K562 (cell line): Measurements from ENCODE around the gene ADD1. TPM values are rescaled to one million over a fixed set of nuclear protein-coding genes. Genes with fewer than 3 reads are reported as not detected.
A peak's percentile ranks its signal among the peaks of the same experiment; 100 is the strongest.

Experiments used
- ATAC-seq: fragments of 200-7000 bp; cut with Tn5 transposase; 3 replicates; pipeline ENCODE4 v1.9.1; 2020; ENCODE audit warnings: moderate library complexity
- BruUV-seq: library from RNA; stranded (reverse); fragments of 400-500 nt; replicated peaks from 2 replicates; lab custom pipeline; 2021; lab: Mats Ljungman, UMichigan
- CTCF ChIA-PET: fragments of 300-600 bp; formaldehyde crosslinking; extraction: SDS; loops from one replicate; lab custom pipeline; 2021; ENCODE audit warnings: low intra/inter-chr PET ratio; lab: Yijun Ruan, JAX
- POLR2A ChIA-PET: fragments of 300-600, 350-650 bp; sonication (Branson Sonifier 250); formaldehyde crosslinking; extraction: SDS; loops from one replicate; lab custom pipeline; 2021; ENCODE audit warnings: antibody characterized with exemption, inconsistent platforms; lab: Yijun Ruan, JAX
- DNase-seq, 4 experiments: peaks; one replicate each; pipeline versions ENCODE4 v3.0.0 to v3.0.0-alpha.2; 2011 to 2018; ENCODE audit warnings: low spot score in 3 of 4, mixed read lengths in 3 of 4; ENCODE audit errors: extremely low read depth in 1 of 4
- FAIRE-seq: peaks from 2 replicates; lab custom pipeline; 2011; peaks lifted over from hg19 to GRCh38; lab: Jason Lieb, UNC
- H2AFZ ChIP-seq: 2 replicates; pipeline ENCODE4 v1.6.0; 2011; ENCODE audit warnings: low read depth, low read length, control low read depth, inconsistent platforms
- H3K27ac ChIP-seq: fragments of 200-600 bp; 3 replicates; pipeline ENCODE4 v1.8.0; 2011; ENCODE audit warnings: low read depth, mild to moderate bottlenecking, control low read depth, inconsistent platforms, low read length, moderate library complexity, mixed read lengths; ENCODE audit errors: extremely low read depth
- H3K27me3 ChIP-seq, 2 experiments: fragments of 300-600 bp in 1 of 2; 2 replicates in 1 of 2; 3 replicates in 1 of 2; pipeline versions ENCODE4 v1.6.0 to v1.8.0; 2011; ENCODE audit warnings: inconsistent platforms in 2 of 2, low read length in 2 of 2, mild to moderate bottlenecking in 1 of 2, mixed read lengths in 1 of 2, moderate library complexity in 1 of 2; ENCODE audit not compliant: control insufficient read depth in 2 of 2, insufficient read depth in 2 of 2
- H3K36me3 ChIP-seq: fragments of 300-600 bp; 3 replicates; pipeline ENCODE4 v1.8.0; 2011; ENCODE audit warnings: mild to moderate bottlenecking, low read length, inconsistent platforms; ENCODE audit not compliant: control insufficient read depth, insufficient read depth
- H3K4me1 ChIP-seq, 2 experiments: fragments of 200-600 bp in 1 of 2; replicated peaks in 1 of 2; 2 replicates in 1 of 2; 3 replicates in 1 of 2; pipeline versions ENCODE4 v1.5.1 to v1.8.0; 2011; ENCODE audit warnings: inconsistent platforms in 2 of 2, low read length in 2 of 2, mild to moderate bottlenecking in 1 of 2, mixed read lengths in 1 of 2, moderate library complexity in 1 of 2; ENCODE audit not compliant: control insufficient read depth in 2 of 2, insufficient read depth in 2 of 2
- H3K4me2 ChIP-seq: 2 replicates; pipeline ENCODE4 v1.6.1; 2011; ENCODE audit warnings: low read length, control low read depth, inconsistent platforms, mixed read lengths; ENCODE audit not compliant: insufficient read depth
- H3K4me3 ChIP-seq: fragments of 200-600 bp; sonication (generic), shearing (Covaris generic); 2 replicates; pipeline ENCODE4 v1.5.1; 2016; ENCODE audit warnings: control low read depth, inconsistent platforms
- H3K79me2 ChIP-seq: fragments of 200-600 bp; 3 replicates; pipeline ENCODE4 v1.8.0; 2011; ENCODE audit warnings: low read length, inconsistent platforms; ENCODE audit not compliant: control insufficient read depth, insufficient read depth
- H3K9ac ChIP-seq, 2 experiments: 2 replicates each; pipeline versions ENCODE4 v1.6.0 to v1.6.1; 2011; ENCODE audit warnings: low read depth in 2 of 2, low read length in 2 of 2, control low read depth in 1 of 2, inconsistent platforms in 1 of 2, mild to moderate bottlenecking in 1 of 2, mixed read lengths in 1 of 2; ENCODE audit not compliant: insufficient read depth in 1 of 2
- H3K9me1 ChIP-seq: one replicate; pipeline ENCODE4 v1.6.0; 2011; ENCODE audit warnings: inconsistent platforms, mild to moderate bottlenecking, low read length, moderate library complexity; ENCODE audit not compliant: control insufficient read depth, insufficient read depth
- H3K9me3 ChIP-seq: replicated peaks from 2 replicates; pipeline ENCODE4 v1.5.1; 2011; ENCODE audit warnings: low read depth, low read length, inconsistent platforms; ENCODE audit not compliant: control insufficient read depth, insufficient read depth
- H4K20me1 ChIP-seq: replicated peaks from 2 replicates; pipeline ENCODE4 v1.6.1; 2011; ENCODE audit warnings: low read length, inconsistent platforms, mixed read lengths; ENCODE audit not compliant: control insufficient read depth, insufficient read depth
- HMBOX1 ChIP-seq: sonication (generic); IDR thresholded peaks from 2 replicates; pipeline ENCODE4 v1.6.1; 2016
- NFXL1 ChIP-seq: fragments of 450-650 bp; formaldehyde crosslinking; IDR thresholded peaks from 2 replicates; pipeline ENCODE4 v1.4.0; 2021; ENCODE audit warnings: mild to moderate bottlenecking
- WGBS: fragments of 100-300 bp; shearing (Covaris generic); methylation state at CpG from one replicate; pipeline ENCODE4 v1.1.6; 2016; ENCODE audit warnings: low coverage, mixed read lengths; ENCODE audit not compliant: insufficient coverage; ENCODE audit errors: missing lambda C conversion rate; 5-methylcytosine and 5-hydroxymethylcytosine counted together
- in situ Hi-C: fragments of 300-500 bp; cut with MboI; formaldehyde crosslinking; loops from 4 replicates; pipeline ENCODE4 v1.15.0; 2018; ENCODE audit warnings: inconsistent platforms, mixed read lengths
- intact Hi-C: fragments of 100-400 bp; cut with micrococcal nuclease; formaldehyde crosslinking; loops from 2 replicates; pipeline ENCODE4 v1.14.2; 2022
- polyA plus RNA-seq, 8 experiments: library from polyadenylated mRNA; depleted of rRNA in 4 of 8; stranded (reverse) in 5 of 8; unstranded in 3 of 8; fragments of >200 nt; fragmentation: Nextera tagmentation in 2 of 8; fragmentation: Illumina TruSeq in 1 of 8; extraction: Ambion mirVana in 2 of 8; extraction: Trizol in 1 of 8; gene quantifications; 2 replicates each; pipeline versions ENCODE4 v1.2.1 to v1.2.3, GENCODE V29; 2011 to 2014; ENCODE audit warnings: inconsistent platforms in 1 of 8, missing spikeins in 1 of 8
- total RNA-seq, 7 experiments: library from RNA; depleted of rRNA in 6 of 7; stranded (reverse); fragments of >200 nt in 6 of 7; fragmentation: Illumina TruSeq in 2 of 7; extraction: Trizol in 2 of 7; gene quantifications; 2 replicates each; pipeline versions ENCODE4 v1.2.1 to v1.2.3, GENCODE V29; 2011 to 2021; ENCODE audit warnings: low replicate concordance in 1 of 7

The ADD1 gene
- total and polyA plus RNA-seq, 9 of the 15 experiments (the other 6 are each of a cell fraction or from before 2014, with no cell fraction given) = 17.5 to 153 (median 74.0) TPM

- 0 out of 2 replicates have a peak, but pooled peaks have one; percentile 19 for TF ChIP-seq HMBOX1
- TF ChIP-seq NFXL1 (CRISPR knock-in tag) = no peak
- TF ChIP-seq, all 486 proteins: peak for 1
- no peaks in the 10 kb centered on the region for H3K9me1 ChIP-seq
- peaks cover 15 to 34% of the 10 kb centered on the region in 2 experiments for H3K4me1 ChIP-seq
- BruUV-seq = TSS peak; percentile 8
- H4K20me1 ChIP-seq = peaks cover 41% of the 10 kb centered on the region
- H3K79me2 ChIP-seq = peaks cover 95% of the 10 kb centered on the region
- FAIRE-seq (no peak), ATAC-seq (no peak), DNase-seq (no peak)
- no peaks in the 10 kb centered on the region for H3K27me3 ChIP-seq
- H3K27ac ChIP-seq = no peak overlapping the region
- 80% methylated on average over 3 of the region's 3 CpGs for WGBS
- no peak overlapping the region for H3K4me3 ChIP-seq
- intact Hi-C loops (no loop called here), in situ Hi-C loops (no loop called here)
- H3K9me3 ChIP-seq = no peaks in the 10 kb centered on the region
- no peak overlapping the region for H3K4me2 ChIP-seq
- peaks cover 12% of the 10 kb centered on the region; the same call in 2 of the 3 replicates for H3K36me3 ChIP-seq
- H2AFZ ChIP-seq = no peak overlapping the region
- POLR2A ChIA-PET = interaction anchor here (0.6 to 4.2 kb wide), 3 partner anchors 8 to 34 kb away, joined by 3 to 16 read pairs (median 6); no protein-coding TSS in a partner anchor
- CTCF ChIA-PET = interaction anchor here (0.6 kb wide), 1 partner anchor 89 kb away, joined by 3 read pairs; no protein-coding TSS in a partner anchor
- no peak overlapping the region for H3K9ac ChIP-seq
Measured at GRCh38 chr4:2859514-2859913, 15.9 kb downstream of the ADD1 start.
